ENCODE results near the gene SOX5. TPM values are rescaled to one million over a fixed set of nuclear protein-coding genes. Genes with fewer than 3 reads are reported as not detected.

The SOX5 gene
- total and polyA plus RNA-seq, 7 donors: 0.17 to 2.9 (median 0.47) TPM

DNA sequence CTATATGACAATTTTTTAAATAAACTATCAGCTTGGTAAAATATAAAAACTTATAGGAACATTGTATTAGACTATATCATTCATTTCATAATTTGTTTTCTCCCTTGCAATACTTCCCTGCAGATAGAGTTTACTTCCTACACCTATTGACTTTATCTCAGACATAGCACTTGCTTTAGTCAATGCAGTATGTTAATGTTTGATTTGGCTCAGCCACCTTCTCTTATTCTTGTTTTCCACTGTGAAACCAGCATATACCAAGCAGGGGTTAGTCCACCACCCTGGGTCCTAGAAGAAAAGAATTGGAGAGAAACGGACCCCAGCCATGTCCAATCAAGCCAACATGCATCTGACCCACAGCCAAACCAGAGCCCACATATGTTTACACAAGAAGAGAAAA is 10.4 kb upstream of the SOX5 start:
- H3K9me3 ChIP-seq: no peaks in the 10 kb centered on the region
- 63 to 73% (median 69%) methylated on average over 1 of the region's 1 CpG for WGBS, 3 donors
- H3K27ac ChIP-seq: no peak overlapping the region
- H3K27me3 ChIP-seq (ENCODE audit: insufficient read depth in 3 of 3, low read length in 2 of 3): no peaks in the 10 kb centered on the region
- intact Hi-C loops (cut with DNase I): no loop called here
- TF ChIP-seq CTCF (IDR thresholded peaks at IDR 0.05): no peak
- DNase-seq (no peak), ATAC-seq (no peak)
- no peaks in the 10 kb centered on the region for H3K36me3 ChIP-seq (ENCODE audit: insufficient read depth in 1 of 2, low read depth in 1 of 2)
- H3K4me3 ChIP-seq: no peak overlapping the region
- H3K4me1 ChIP-seq: no peaks in the 10 kb centered on the region

GRCh38 chr12:23954332-23954731 is 4.9 kb upstream of the SOX5 start:
- TF ChIP-seq CTCF (IDR thresholded peaks at IDR 0.05): no peak
- Histone ChIP-seq H3K27me3 (ENCODE audit: insufficient read depth in 3 of 3, low read length in 2 of 3) (peaks cover 0 to 6% (median 0%) of the 10 kb centered on the region in 3 donors), H3K4me3 (no peak overlapping the region), H3K9me3 (no peaks in the 10 kb centered on the region), H3K27ac (no peak overlapping the region), H3K36me3 (ENCODE audit: insufficient read depth in 1 of 2, low read depth in 1 of 2) (no peaks in the 10 kb centered on the region), H3K4me1 (no peaks in the 10 kb centered on the region)
- no peak for ATAC-seq
- intact Hi-C loops (cut with DNase I): no loop called here
- DNase-seq: no peak

GRCh38 chr12:23952071-23952470 is 2.6 kb upstream of the SOX5 start:
- no peak for ATAC-seq
- Histone ChIP-seq H3K27me3 (ENCODE audit: insufficient read depth in 3 of 3, low read length in 2 of 3) (peaks cover 0 to 20% (median 0%) of the 10 kb centered on the region in 3 donors), H3K4me3 (no peak overlapping the region), H3K36me3 (ENCODE audit: insufficient read depth in 1 of 2, low read depth in 1 of 2) (no peaks in the 10 kb centered on the region), H3K27ac (no peak overlapping the region), H3K4me1 (no peaks in the 10 kb centered on the region), H3K9me3 (no peaks in the 10 kb centered on the region)
- WGBS, 3 donors: 75 to 87% (median 77%) methylated on average over 3 of the region's 3 CpGs
- intact Hi-C loops (cut with DNase I): no loop called here
- no peak for TF ChIP-seq CTCF (IDR thresholded peaks at IDR 0.05)
- DNase-seq: no peak

- H3K36me3 ChIP-seq (ENCODE audit: insufficient read depth in 1 of 2, low read depth in 1 of 2): no peaks in the 10 kb centered on the region
- H3K4me3 ChIP-seq: peak overlapping the region; percentile 57
- TF ChIP-seq CTCF (IDR thresholded peaks at IDR 0.05): no peak
- DNase-seq (peak in 1 of 2 donors; percentile 12), ATAC-seq (no peak)
- no peaks in the 10 kb centered on the region for H3K4me1 ChIP-seq
- intact Hi-C loops (cut with DNase I): no loop called here
- no peaks in the 10 kb centered on the region for H3K9me3 ChIP-seq
- 12 to 18% (median 15%) methylated on average over 11 of the region's 11 CpGs for WGBS, 3 donors
- peaks cover 0 to 20% (median 0%) of the 10 kb centered on the region in 3 donors for H3K27me3 ChIP-seq (ENCODE audit: insufficient read depth in 3 of 3, low read length in 2 of 3)
- no peak overlapping the region for H3K27ac ChIP-seq
Observed at GRCh38 chr12:23950775-23951451, 1.4 kb upstream of the SOX5 start.

Data from psoas muscle (tissue), 8 donors.